GM19035 (cell line): ENCODE measurements around the gene IL21.

Experiments used
- ATAC-seq: cut with Tn5 transposase; IDR thresholded peaks from one replicate; pipeline ENCODE4 v1.9.1; 2021; ENCODE audit not compliant: unreplicated experiment

IL21 gene

DNA sequence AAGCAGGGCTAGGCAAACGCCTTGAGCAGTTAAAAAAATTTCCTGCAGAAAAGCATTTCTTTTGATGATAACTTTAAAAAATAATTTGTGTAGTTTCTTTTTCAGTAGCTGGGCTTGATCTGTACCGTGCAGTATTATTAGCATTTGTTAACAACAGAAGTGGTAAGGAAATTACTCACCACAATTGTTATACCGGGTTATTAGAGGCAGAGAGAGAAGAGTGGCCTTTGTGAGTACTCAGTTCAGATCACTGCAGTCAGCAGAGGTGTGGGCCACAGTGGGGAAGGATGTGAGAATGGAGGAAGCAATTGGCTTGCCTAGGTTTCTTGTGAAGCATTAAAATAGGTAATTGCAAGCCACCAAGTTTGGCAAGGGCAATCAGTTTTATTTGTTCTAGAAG lies 14.3 kb upstream of the IL21 start:
- ATAC-seq, result peak; percentile 49

DNA sequence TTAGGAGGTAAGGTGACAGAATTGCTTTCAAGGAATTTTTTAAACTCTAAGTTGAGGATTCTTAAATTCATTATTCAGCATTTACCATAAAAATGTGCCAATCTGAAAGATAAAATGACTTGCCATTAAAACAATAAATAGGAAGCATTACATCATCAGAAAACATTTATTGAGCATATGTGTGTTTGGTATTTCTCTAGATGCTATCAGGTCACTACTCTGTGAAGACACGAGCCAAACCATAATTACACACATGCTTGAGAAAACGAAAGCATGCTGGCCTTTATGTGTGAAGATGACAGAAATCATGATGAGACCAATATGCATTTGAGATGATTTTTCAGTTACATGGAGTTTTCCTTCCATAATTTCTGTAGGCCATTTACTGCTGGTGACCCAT lies 12.3 kb upstream of the IL21 start:
- no peak for ATAC-seq

GRCh38 chr4:122632396-122633143 lies 11.7 kb upstream of the IL21 start:
- ATAC-seq, result peak; percentile 80

DNA sequence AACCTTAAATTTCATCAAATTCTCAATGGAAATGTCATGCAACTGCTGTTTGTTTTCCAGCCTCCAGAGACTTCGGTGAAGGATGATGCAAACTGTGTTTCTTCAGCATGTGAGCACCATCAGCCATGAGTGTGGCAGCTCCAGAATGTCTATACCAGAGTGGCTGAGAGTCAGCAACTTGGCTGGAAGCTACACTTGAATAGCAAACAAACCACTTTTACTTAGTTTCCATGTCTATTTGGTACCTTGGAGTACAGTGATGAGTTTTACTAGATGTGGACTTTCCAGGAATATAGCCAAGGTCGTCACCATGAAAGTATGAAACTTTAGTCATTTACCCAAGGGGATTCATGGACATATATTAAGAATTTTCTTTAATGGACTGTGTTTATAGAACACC lies 4.3 kb upstream of the IL21 start:
- no peak for ATAC-seq

DNA sequence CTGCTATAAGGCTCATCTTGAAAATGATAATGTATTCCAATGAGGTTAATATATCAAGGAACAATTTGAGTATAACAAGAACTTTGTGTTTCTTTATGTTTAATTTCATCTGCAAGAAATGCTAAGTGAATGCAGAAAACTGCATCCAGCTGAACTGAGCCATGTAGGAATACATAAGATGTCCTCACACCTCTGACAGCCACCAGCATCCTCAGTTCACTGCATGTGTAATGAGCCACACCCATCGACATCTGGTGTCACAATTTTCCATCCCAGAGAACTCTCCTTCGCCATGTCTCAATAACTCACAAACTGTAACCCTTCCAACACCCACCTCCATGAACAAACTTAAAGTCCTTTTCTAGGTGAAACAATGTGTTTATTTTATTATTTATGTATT lies 3.3 kb upstream of the IL21 start:
- ATAC-seq, result no peak

DNA sequence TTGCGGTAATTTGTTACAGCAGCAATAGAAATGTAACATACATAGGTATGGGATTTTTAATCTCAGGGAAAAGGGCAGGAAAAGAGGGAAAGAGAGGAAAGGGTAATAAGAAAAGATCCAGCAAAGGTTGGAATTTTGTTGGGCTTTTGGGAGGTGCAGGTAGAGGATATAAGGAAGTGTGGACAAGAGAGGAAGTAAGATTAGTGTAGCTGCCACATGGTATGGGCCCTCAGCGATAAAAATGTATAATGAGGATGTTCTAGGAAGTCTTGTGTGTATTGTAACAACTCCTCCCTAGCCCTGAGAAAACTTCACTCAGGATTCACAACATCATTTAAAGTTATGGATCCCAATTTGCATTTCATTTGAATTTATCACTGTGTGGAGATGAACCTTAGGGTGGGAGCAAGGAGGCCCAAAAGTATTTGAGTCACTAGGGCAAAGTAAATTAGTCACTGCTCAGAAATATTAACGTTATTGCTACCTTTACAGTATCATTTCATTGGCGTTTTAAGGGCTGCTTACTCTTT lies 2.8 kb upstream of the IL21 start:
- no peak for ATAC-seq

DNA sequence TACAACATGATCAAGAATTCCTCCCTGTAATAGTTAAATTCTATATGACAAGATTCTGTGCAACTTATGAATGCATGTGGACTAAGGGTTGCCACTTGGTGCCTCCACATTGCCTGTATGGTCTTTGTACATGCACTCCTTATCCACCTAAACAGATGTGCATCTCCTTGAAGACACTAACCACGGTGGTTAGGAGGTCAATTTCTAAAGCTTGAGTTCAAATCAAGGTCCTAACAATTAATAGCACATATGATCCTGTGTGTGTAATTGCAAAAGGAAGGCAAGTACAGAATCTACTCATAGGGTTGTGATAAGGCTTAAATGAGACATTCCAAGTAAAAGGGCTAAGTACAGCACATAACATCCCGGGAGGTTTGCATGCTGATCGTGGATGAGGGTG lies 1.5 kb upstream of the IL21 start:
- no peak for ATAC-seq

- no peak for ATAC-seq
Observed at GRCh38 chr4:122619611-122620010, 1.3 kb downstream of the IL21 start.

DNA sequence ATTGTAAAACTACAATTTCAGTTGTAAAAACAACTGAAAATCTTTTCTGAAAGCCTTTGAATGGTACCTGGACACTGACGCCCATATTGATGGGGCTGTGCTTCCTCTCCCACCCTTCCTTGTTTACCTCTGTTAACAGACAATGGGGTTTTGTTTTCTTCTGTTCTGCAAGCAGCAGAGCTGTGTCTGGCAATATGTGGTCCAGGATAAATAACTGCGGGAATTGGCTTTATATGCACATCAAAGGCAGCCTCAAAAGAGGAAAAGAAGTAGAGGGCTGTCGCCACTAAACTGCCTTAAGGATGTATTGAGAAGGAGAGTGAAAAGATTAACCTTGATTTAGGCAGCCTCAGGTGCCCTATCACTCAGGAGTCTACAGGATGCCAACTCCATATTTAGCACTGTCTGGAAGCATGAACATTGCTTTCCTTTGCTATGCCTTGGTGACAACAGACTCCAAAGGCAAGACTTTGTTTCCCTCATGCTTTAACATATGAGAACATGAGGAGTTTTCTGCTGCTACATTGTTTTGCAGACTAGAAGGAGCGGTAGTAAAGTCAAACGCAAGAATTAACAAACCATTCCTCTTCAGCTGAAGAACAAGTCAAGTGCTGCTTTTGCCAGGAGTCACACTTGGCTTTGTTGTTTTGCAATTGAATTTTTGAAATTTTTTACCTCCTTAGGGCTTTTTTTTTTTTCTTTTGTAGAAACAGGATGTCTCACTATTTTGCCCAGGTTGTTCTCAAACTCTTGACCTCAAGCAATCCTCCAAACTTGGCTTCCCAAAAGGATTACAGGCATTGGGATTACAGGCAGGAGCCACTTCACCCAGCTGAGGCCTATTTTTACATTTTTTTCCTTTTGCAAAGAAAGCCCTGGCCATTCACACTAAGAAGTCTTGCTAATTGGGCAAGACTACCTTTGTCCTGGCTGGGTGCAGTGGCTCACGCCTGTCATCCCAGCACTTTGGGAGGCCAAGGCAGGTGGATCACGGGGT lies 3.0 kb downstream of the IL21 start:
- no peak for ATAC-seq

- ATAC-seq, result no peak
Observed at GRCh38 chr4:122616915-122617596, 3.8 kb downstream of the IL21 start.

GRCh38 chr4:122614621-122615020 lies 6.2 kb downstream of the IL21 start:
- no peak for ATAC-seq

- no peak for ATAC-seq
Observed at GRCh38 chr4:122612540-122612939, 8.3 kb downstream of the IL21 start.

DNA sequence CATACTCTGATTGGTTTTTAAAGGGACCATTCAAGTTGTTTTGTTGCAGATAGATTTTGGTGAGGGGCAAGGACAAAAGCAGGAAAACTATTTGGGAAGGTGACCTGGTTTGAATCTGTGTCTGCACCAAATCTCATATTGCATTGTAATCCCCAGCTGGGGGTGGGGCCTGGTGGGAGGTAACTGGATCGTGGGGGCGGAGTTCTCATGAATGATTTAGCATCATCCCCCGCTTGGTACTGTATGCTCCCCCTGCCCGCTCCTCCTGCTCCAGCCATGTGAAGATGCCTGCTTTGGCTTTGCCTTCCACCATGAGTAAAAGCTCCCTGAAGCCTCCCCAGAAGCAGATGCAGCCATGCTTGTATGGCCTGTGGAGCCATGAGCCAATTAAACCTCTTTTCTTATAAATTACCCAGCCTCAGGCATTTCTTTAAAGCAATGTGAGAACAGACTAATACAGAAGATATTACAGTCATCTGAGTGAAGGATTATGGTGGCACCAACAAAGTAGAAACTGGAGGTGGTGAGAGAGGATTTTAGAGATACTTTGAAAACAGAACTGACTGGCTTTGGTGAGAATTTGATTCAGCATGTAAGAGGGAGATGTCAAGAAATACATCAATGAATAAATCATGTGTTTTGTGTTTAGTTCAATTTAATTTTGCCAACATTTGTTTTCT lies 14.4 kb downstream of the IL21 start:
- ATAC-seq, result no peak

DNA sequence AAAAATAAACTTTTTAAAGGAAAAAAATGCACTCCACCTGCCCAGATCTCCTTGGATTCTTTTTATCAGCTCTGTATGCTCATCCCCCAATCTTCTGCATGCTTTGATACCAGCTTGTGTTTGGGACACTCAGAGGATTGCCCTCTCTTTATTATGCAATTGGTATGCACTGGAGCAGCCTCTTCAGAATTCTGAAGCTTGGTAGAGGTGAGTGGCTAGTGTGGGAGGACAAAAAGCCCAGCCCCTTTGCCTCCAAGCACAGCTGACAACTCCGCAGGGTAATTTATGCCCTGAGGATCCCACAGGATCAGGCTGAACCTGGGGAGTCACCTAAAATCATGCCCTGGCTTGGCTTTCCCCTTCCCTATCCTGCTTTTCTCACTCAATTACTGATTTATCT lies 16.7 kb downstream of the IL21 start:
- no peak for ATAC-seq

GRCh38 chr4:122603156-122603574 lies 17.7 kb downstream of the IL21 start:
- ATAC-seq, result no peak

DNA sequence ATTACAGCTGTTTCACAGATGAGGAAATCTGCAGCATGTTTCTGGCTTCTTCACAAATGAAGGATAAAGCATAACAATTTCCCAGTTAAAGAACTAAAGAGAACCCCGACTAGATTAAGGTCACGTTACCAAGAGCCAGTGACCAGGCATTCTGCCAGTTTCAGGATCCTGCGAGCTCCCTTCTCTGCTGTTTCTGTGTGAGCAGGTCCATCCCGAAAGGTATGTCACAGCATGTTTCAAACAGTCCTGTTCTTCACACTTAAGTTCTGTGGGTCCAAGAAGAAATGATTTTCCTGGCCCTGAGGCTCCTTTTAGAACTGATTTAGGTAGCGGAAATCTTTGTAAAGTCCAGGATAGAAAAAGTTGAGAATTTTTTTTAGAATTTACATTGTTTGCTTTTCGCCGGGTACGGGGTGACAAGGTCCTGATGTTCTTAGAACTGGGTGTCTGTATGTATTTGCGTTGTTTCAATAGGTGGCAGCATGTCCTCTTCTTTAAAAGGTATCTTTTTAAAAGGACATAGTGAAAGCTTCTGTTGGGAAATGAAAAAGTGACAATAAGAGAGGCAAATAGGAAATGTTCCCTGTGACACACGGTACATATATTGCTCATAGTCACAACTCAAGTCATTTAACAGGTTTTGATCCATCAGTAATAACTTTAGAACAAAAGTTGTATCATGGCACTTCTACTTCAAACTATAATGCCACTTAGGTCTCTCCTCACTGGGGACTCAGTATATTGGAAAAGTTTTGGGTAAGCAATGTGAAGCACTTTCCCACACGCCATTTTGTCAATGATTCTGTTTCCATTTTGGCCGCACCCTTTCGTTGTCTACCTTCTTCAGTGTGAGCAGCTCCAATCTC lies 18.4 kb downstream of the IL21 start:
- no peak for ATAC-seq

DNA sequence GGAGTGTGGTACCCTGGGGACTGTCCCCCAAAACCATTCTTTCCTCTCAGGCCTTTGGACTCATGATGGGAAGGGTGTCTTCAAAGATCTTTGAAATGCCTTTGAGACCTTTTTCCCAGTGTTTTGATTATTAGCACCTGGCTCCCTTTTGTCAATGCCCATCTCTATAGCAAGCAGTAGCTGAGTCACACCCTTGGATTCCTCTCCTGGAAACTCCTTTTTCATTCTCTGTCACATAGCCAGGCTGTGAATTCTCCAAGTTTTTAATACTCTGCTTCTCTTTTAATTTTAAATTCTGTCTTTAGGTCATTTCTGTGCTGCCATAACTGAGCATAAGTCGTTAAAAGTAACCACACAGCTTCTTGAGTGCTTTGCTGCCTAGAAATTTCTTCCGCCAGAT lies 29.7 kb downstream of the IL21 start:
- ATAC-seq, result no peak

GRCh38 chr4:122588453-122589238 lies 32.2 kb downstream of the IL21 start:
- no peak for ATAC-seq

GRCh38 chr4:122584519-122584918 lies 36.3 kb downstream of the IL21 start:
- no peak for ATAC-seq
